Lung (tissue), 12 donors: Measurements from ENCODE around the gene SYK. TPM values are rescaled to one million over a fixed set of nuclear protein-coding genes. Genes with fewer than 3 reads are reported as not detected.
"Not testable (repeated sequence)": the region's sequence is repeated elsewhere in the genome, so short reads cannot be mapped to it uniquely, and the experiment has no call there.

Source experiments
- ATAC-seq: fragments of 200-7000 bp; cut with Tn5 transposase; one replicate; pipeline ENCODE4 v1.9.1; 2020; ENCODE audit warnings: moderate number of reproducible peaks; ENCODE audit not compliant: insufficient read depth, low FRiP score
- DNase-seq, 3 donors: peaks; one replicate each; pipeline ENCODE4 v3.0.0-alpha.2; 2013 to 2017
- H3K27ac ChIP-seq, 2 donors: one replicate each; pipeline ENCODE4 v1.5.1; 2013; ENCODE audit warnings: mild to moderate bottlenecking in 2 of 2, moderate library complexity in 2 of 2, control low read depth in 1 of 2, inconsistent platforms in 1 of 2, low read depth in 1 of 2, low read length in 1 of 2
- H3K27me3 ChIP-seq, 3 donors: one replicate each; pipeline ENCODE4 v1.5.1; 2013; ENCODE audit warnings: low read length in 2 of 3; ENCODE audit not compliant: control insufficient read depth in 3 of 3, insufficient read depth in 3 of 3
- H3K36me3 ChIP-seq, 4 donors: one replicate each; pipeline ENCODE4 v1.5.1; 2013; ENCODE audit warnings: low read length in 4 of 4, mild to moderate bottlenecking in 1 of 4, moderate library complexity in 1 of 4; ENCODE audit not compliant: control insufficient read depth in 4 of 4, insufficient read depth in 4 of 4
- H3K4me1 ChIP-seq, 5 donors: one replicate each; pipeline ENCODE4 v1.5.1; 2013; ENCODE audit warnings: low read length in 5 of 5, mild to moderate bottlenecking in 2 of 5, moderate library complexity in 1 of 5; ENCODE audit not compliant: control insufficient read depth in 5 of 5, insufficient read depth in 5 of 5
- H3K4me3 ChIP-seq: one replicate; pipeline ENCODE4 v1.5.1; 2013; ENCODE audit warnings: mild to moderate bottlenecking, control low read depth, moderate library complexity
- H3K9ac ChIP-seq, 2 donors: one replicate each; pipeline ENCODE4 v1.5.1; 2013; ENCODE audit warnings: low read length in 2 of 2, control low read depth in 1 of 2; ENCODE audit not compliant: insufficient read depth in 1 of 2
- H3K9me3 ChIP-seq, 4 donors: one replicate each; pipeline ENCODE4 v1.5.1; 2013; ENCODE audit warnings: low read length in 3 of 4, mild to moderate bottlenecking in 1 of 4, moderate library complexity in 1 of 4; ENCODE audit not compliant: control insufficient read depth in 4 of 4, insufficient read depth in 3 of 4
- WGBS, 2 donors: extraction: QIAGEN DNeasy Blood & Tissue Kit; methylation state at CpG; one replicate each; pipeline ENCODE4 v1.1.7; 2013; 5-methylcytosine and 5-hydroxymethylcytosine counted together
- polyA plus RNA-seq, 2 donors: library from polyadenylated mRNA; stranded (reverse); fragments of 200-250 nt; gene quantifications; one replicate each; pipeline ENCODE4 v1.2.1, GENCODE V29; 2013
- total RNA-seq, 2 donors: library from RNA; depleted of rRNA in 1 of 2; stranded (reverse); fragments of >200 nt in 1 of 2; gene quantifications; one replicate each; pipeline ENCODE4 v1.2.1, GENCODE V29; 2014 to 2021
- TF ChIP-seq, protein P1 (sequence below): IDR thresholded peaks from 2 replicates; pipeline ENCODE4 v1.5.1; 2012; ENCODE audit warnings: mild to moderate bottlenecking; ENCODE audit errors: control extremely low read depth, extremely low read depth
- donor health status: control.
- donor health status: control.
- donor health status: Bipolar disorder and iron deficiency.
- donor health status: healthy.
- donor health status: DM: yes; HTN: yes; CAD: no.

Gene SYK
- total and polyA plus RNA-seq, 4 donors = 13.7 to 71.6 (median 35.0) TPM

DNA sequence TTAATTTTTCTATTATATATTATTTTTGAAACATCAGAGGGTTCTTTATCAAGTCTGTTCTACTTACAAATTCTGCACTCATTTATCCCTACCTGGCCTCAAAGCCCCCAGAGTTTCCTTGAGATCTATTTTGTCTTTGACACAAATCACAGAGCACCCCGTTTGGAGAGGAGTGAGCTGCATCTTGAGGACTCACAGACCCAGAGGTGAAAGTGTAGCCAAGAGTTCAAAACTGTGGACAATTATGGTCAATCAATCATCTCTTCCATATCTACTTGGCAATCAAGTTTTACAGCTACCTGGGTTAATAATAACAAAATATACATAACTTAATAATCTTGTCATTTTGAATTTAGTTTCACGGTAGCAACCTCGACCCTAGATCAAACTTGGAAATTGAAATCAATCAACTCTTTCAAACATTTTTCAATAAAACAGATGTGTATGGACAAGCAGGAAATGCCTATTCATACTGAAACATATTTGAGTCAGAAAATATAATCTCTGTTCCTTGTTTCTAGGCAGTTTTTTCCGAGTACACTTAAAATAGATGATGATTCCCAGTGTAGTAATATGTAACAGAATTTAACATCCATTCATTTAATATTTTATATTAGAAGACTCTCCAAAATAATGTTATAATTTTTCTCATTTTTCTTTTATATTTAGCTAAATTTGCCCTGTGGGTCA is 13.7 kb upstream of the SYK start:
- no peaks in the 10 kb centered on the region for H3K4me1 ChIP-seq
- no peaks in the 10 kb centered on the region for H3K27me3 ChIP-seq
- no peaks in the 10 kb centered on the region for H3K36me3 ChIP-seq
- H3K4me3 ChIP-seq = no peak overlapping the region
- no peak overlapping the region for H3K27ac ChIP-seq
- H3K9me3 ChIP-seq = peaks cover 0 to 4% (median 0%) of the 10 kb centered on the region in 4 donors
- H3K9ac ChIP-seq = no peak overlapping the region
- ATAC-seq = no peak
- TF ChIP-seq, protein P1, sequence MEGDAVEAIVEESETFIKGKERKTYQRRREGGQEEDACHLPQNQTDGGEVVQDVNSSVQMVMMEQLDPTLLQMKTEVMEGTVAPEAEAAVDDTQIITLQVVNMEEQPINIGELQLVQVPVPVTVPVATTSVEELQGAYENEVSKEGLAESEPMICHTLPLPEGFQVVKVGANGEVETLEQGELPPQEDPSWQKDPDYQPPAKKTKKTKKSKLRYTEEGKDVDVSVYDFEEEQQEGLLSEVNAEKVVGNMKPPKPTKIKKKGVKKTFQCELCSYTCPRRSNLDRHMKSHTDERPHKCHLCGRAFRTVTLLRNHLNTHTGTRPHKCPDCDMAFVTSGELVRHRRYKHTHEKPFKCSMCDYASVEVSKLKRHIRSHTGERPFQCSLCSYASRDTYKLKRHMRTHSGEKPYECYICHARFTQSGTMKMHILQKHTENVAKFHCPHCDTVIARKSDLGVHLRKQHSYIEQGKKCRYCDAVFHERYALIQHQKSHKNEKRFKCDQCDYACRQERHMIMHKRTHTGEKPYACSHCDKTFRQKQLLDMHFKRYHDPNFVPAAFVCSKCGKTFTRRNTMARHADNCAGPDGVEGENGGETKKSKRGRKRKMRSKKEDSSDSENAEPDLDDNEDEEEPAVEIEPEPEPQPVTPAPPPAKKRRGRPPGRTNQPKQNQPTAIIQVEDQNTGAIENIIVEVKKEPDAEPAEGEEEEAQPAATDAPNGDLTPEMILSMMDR = no peak
- 60 to 67% methylated on average over 4 of the region's 4 CpGs for WGBS, 2 donors
- DNase-seq = no peak

DNA sequence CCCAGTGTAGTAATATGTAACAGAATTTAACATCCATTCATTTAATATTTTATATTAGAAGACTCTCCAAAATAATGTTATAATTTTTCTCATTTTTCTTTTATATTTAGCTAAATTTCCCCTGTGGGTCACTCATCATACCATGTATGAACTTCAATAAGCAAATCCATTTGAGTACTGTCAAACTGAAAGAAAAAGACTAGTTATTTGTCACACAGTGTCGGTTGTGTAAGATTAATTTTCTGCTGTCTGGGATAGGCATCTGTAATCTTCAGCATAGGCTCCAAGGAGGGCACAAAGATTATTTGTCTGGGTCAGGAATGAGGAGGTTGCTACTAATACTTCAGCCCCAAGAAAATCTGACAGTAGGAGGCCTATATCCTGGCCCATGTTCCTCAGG is 13.1 kb upstream of the SYK start:
- H3K27me3 ChIP-seq, H3K27ac ChIP-seq, H3K9me3 ChIP-seq, H3K36me3 ChIP-seq, H3K9ac ChIP-seq, DNase-seq, H3K4me1 ChIP-seq, ATAC-seq: not testable (repeated sequence)
- peak overlapping the region; percentile 8 for H3K4me3 ChIP-seq
- WGBS, 2 donors = 83 to 92% methylated on average over 1 of the region's 1 CpG

DNA sequence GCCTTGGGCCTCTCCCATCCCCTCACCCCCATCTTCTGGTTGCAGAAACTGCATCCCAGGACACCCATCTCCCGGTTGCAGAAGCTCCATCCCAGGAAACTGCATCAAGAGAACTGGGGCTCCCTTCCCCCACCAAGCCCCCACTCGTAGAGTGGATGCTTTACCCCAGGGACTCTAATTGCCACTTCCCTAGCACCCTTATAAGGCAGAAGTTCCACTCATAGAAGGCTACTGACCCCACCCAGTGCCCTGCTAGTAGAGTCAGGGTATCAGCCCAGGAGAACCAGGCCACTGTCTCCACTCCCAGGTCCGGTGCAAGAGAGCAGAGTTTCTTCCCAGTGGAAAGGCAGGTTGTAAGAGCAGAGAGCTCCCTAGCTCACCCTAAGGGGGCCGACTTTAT is 12.2 kb upstream of the SYK start:
- H3K4me1 ChIP-seq = no peaks in the 10 kb centered on the region
- TF ChIP-seq, protein P1 = no peak
- no peaks in the 10 kb centered on the region for H3K27me3 ChIP-seq
- no peaks in the 10 kb centered on the region for H3K36me3 ChIP-seq
- H3K27ac ChIP-seq = no peak overlapping the region
- H3K4me3 ChIP-seq = no peak overlapping the region
- WGBS, 2 donors = 86 to 90% methylated on average over 4 of the region's 4 CpGs
- H3K9me3 ChIP-seq = peaks cover 0 to 4% (median 0%) of the 10 kb centered on the region in 4 donors
- ATAC-seq = no peak
- no peak overlapping the region for H3K9ac ChIP-seq
- no peak for DNase-seq

DNA sequence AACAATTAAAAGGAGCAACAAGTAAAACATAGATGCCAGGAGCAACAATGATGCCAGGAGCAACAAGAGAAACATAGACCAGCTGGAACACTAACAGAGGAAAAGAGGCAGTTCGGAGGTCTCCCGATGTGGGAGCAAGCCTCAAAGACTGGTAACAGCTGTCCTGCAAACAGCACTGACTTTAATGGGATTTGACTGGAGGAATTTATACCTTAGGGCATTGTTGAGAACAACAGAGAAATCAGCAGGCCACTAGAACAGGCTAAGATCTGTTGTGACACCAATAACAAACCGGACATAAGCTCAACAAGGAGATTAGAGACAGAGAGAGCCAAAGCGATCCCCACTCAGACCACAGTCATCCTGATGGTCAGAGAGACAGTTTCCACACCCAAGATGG is 11.8 kb upstream of the SYK start:
- no peaks in the 10 kb centered on the region for H3K4me1 ChIP-seq
- no peaks in the 10 kb centered on the region for H3K27me3 ChIP-seq
- 83 to 92% methylated on average over 4 of the region's 4 CpGs for WGBS, 2 donors
- TF ChIP-seq, protein P1 = no peak
- no peak overlapping the region for H3K4me3 ChIP-seq
- no peak for ATAC-seq
- no peak overlapping the region for H3K9ac ChIP-seq
- H3K27ac ChIP-seq = no peak overlapping the region
- H3K9me3 ChIP-seq = peaks cover 0 to 4% (median 0%) of the 10 kb centered on the region in 4 donors
- H3K36me3 ChIP-seq = no peaks in the 10 kb centered on the region
- DNase-seq = peak in 1 of 3 donors; percentile 20

DNA sequence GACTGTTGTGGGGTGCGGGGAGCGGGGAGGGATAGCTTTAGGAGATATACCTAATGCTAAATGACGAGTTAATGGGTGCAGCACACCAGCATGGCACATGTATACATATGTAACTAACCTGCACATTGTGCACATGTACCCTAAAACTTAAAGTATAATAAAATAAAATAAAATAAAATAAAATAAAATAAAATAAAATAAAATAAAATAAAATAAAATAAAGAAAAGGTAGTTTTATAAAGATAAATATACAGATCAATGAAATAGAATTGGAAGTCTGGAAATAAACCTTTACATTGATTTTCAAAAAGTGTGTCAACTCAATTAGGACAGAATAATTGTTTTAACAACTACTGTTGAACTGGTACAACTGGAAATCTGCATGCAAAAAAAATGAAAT is 8.6 kb upstream of the SYK start:
- H3K9me3 ChIP-seq, ATAC-seq, H3K9ac ChIP-seq, H3K27me3 ChIP-seq, H3K27ac ChIP-seq, H3K4me3 ChIP-seq, H3K36me3 ChIP-seq, H3K4me1 ChIP-seq, DNase-seq: not testable (repeated sequence)
- WGBS, 2 donors = no CpG with 5 or more reads among the region's 3 CpGs
